Pancreas (tissue), 10 donors: ENCODE data around the gene CD79A. TPM values are rescaled to one million over a fixed set of nuclear protein-coding genes. Genes with fewer than 3 reads are reported as not detected.

Experiments
- ATAC-seq, 4 donors: fragments of 200-7000 bp; cut with Tn5 transposase; one replicate each; pipeline versions ENCODE4 v1.8.0 to v1.9.1; 2020; ENCODE audit warnings: mild to moderate bottlenecking in 4 of 4, moderate library complexity in 4 of 4
- DNase-seq, 6 donors: peaks; one replicate each; pipeline ENCODE4 v3.0.0-alpha.2; 2020
- FAIRE-seq: peaks from 2 replicates; lab custom pipeline; 2012; peaks lifted over from hg19 to GRCh38; lab: Jason Lieb, UNC
- H3K27ac ChIP-seq, 4 donors: fragments of 200-600 bp; sonication (generic); 1 replicate in 3 of 4; 2 replicates in 1 of 4; pipeline versions ENCODE4 v1.5.0 to v1.8.0; 2020
- H3K27me3 ChIP-seq, 4 donors: fragments of 200-600 bp; one replicate each; pipeline ENCODE4 v1.8.0; 2021
- H3K36me3 ChIP-seq, 3 donors: fragments of 200-600 bp; sonication (generic) in 1 of 3; one replicate each; pipeline versions ENCODE4 v1.5.0 to v1.8.0; 2020 to 2021
- H3K4me1 ChIP-seq, 3 donors: fragments of 200-600 bp; one replicate each; pipeline ENCODE4 v1.8.0; 2021
- H3K4me3 ChIP-seq, 4 donors: fragments of 200-600 bp; sonication (generic) in 2 of 4; one replicate each; pipeline versions ENCODE4 v1.5.0 to v1.8.0; 2020 to 2021
- H3K9me3 ChIP-seq, 4 donors: fragments of 200-600 bp; one replicate each; pipeline ENCODE4 v1.8.0; 2021
- CTCF ChIP-seq, 4 donors: fragments of 200-600 bp; sonication (generic) in 3 of 4; IDR thresholded peaks; one replicate each; pipeline versions ENCODE4 v1.5.0 to v1.8.0; 2021; ENCODE audit warnings: antibody characterized with exemption in 4 of 4
- WGBS, 2 donors: extraction: QIAGEN DNeasy Blood & Tissue Kit; methylation state at CpG; one replicate each; pipeline ENCODE4 v1.1.7; 2013; 5-methylcytosine and 5-hydroxymethylcytosine counted together
- intact Hi-C, 3 donors: fragments of 100-400 bp; cut with DNase I; formaldehyde crosslinking; loops; one replicate each; pipeline versions ENCODE4 v1.11.1 to v1.14.2; 2022
- polyA plus RNA-seq, 2 donors: library from polyadenylated mRNA; stranded (reverse); fragments of 200-250 nt; gene quantifications; one replicate each; pipeline ENCODE4 v1.2.3, GENCODE V29; 2013
- total RNA-seq, 6 donors: library from RNA; stranded (reverse); fragmentation: NEBNext Ultra II Directional in 4 of 6; extraction: Animal tissue kit (Norgen Biotek cat#: 25700) in 4 of 6; gene quantifications; one replicate each; pipeline versions ENCODE4 v1.2.1 to v1.2.4, GENCODE V29; 2021 to 2023
- donor health status: healthy with polysubstance abuse.
- donor health status: DM: no; HTN: no; CAD: no; lungs with moderate emphysema.
- donor health status: DM: no; HTN: no; CAD: no.
- donor health status: control.
- donor health status: control.
- donor health status: Bipolar disorder and iron deficiency.
- donor health status: DM: yes; HTN: yes; CAD: no.
- donor health status: DM: no; HTN: no; CAD: no.
- donor health status: DM: no; HTN: no; CAD: no.
- donor health status: DM: yes; HTN: yes; CAD: no.

The CD79A gene
- total and polyA plus RNA-seq, 8 donors = 0.11 to 1.00 (median 0.28) TPM; not detected in 1

GRCh38 chr19:41887711-41888382 is 10.8 kb downstream of the CD79A start:
- intact Hi-C loops = no loop called here
- peak in 5 of 6 donors; percentile 61 to 69 (median 65) for DNase-seq
- ATAC-seq = peak in 3 of 4 donors; percentile 30 to 46 (median 36)
- Histone ChIP-seq H3K9me3 (no peaks in the 10 kb centered on the region), H3K4me3 (no peak overlapping the region), H3K27ac (peak overlapping the region in 2 of 4 donors; percentile 57), H3K4me1 (peaks cover 10 to 21% (median 13%) of the 10 kb centered on the region in 3 donors), H3K36me3 (peaks cover 0 to 19% (median 4%) of the 10 kb centered on the region in 3 donors), H3K27me3 (no peaks in the 10 kb centered on the region)
- 48 to 50% methylated on average over 16 to 17 of the region's 17 CpGs for WGBS, 2 donors
- no peak for TF ChIP-seq CTCF (IDR thresholded peaks at IDR 0.05)
- FAIRE-seq = no peak

GRCh38 chr19:41888926-41889325 is 11.8 kb downstream of the CD79A start:
- Histone ChIP-seq H3K9me3 (no peaks in the 10 kb centered on the region), H3K4me1 (peaks cover 10 to 21% (median 13%) of the 10 kb centered on the region in 3 donors), H3K4me3 (no peak overlapping the region), H3K36me3 (peaks cover 0 to 21% (median 4%) of the 10 kb centered on the region in 3 donors), H3K27me3 (no peaks in the 10 kb centered on the region), H3K27ac (no peak overlapping the region)
- no peak for TF ChIP-seq CTCF (IDR thresholded peaks at IDR 0.05)
- WGBS, 2 donors = 89% methylated on average over 12 of the region's 12 CpGs
- intact Hi-C loops = no loop called here
- no peak for FAIRE-seq
- ATAC-seq = no peak
- DNase-seq = no peak

GRCh38 chr19:41889896-41890295 is 12.8 kb downstream of the CD79A start:
- H3K9me3 ChIP-seq = no peaks in the 10 kb centered on the region
- intact Hi-C loops = no loop called here
- no peak overlapping the region for H3K27ac ChIP-seq
- DNase-seq (no peak), FAIRE-seq (no peak), ATAC-seq (no peak)
- WGBS, 2 donors = 92 to 94% methylated on average over 8 of the region's 8 CpGs
- H3K4me1 ChIP-seq = peaks cover 10 to 18% (median 13%) of the 10 kb centered on the region in 3 donors
- peaks cover 0 to 21% (median 4%) of the 10 kb centered on the region in 3 donors for H3K36me3 ChIP-seq
- H3K27me3 ChIP-seq = no peaks in the 10 kb centered on the region
- H3K4me3 ChIP-seq = no peak overlapping the region
- no peak for TF ChIP-seq CTCF (IDR thresholded peaks at IDR 0.05)

- ATAC-seq (no peak), DNase-seq (no peak), FAIRE-seq (no peak)
- H3K4me3 ChIP-seq = no peak overlapping the region
- no peaks in the 10 kb centered on the region for H3K9me3 ChIP-seq
- H3K27ac ChIP-seq = no peak overlapping the region
- H3K27me3 ChIP-seq = no peaks in the 10 kb centered on the region
- H3K4me1 ChIP-seq = peaks cover 8 to 10% (median 8%) of the 10 kb centered on the region in 3 donors
- intact Hi-C loops = no loop called here
- peaks cover 0 to 29% (median 12%) of the 10 kb centered on the region in 3 donors for H3K36me3 ChIP-seq
- 96 to 98% methylated on average over 4 of the region's 4 CpGs for WGBS, 2 donors
- TF ChIP-seq CTCF (IDR thresholded peaks at IDR 0.05) = no peak
These were observed 13.9 kb downstream of the CD79A start for GRCh38 chr19:41890936-41891335.
